HepG2 (cell line): Measurements from ENCODE around the gene AGER. TPM values are rescaled to one million over a fixed set of nuclear protein-coding genes. Genes with fewer than 3 reads are reported as not detected.

Experiments used
- JUNB ChIP-seq: sonication (generic); formaldehyde crosslinking; IDR thresholded peaks from 2 replicates; pipeline ENCODE4 v1.8.0; 2022; ENCODE audit warnings: missing genetic modification reagents, mild to moderate bottlenecking, borderline replicate concordance
- RFX3 ChIP-seq: IDR thresholded peaks from 2 replicates; pipeline ENCODE4 v1.6.1; 2016; ENCODE audit warnings: missing biosample characterization, missing genetic modification reagents
- SNAI1 ChIP-seq: sonication (generic); formaldehyde crosslinking; IDR thresholded peaks from 2 replicates; pipeline ENCODE4 v1.5.0; 2020; ENCODE audit warnings: mild to moderate bottlenecking, missing genetic modification reagents, borderline replicate concordance
- ZNF274 ChIP-seq: sonication (generic); formaldehyde crosslinking; IDR thresholded peaks from 2 replicates; pipeline ENCODE4 v1.5.1; 2020; ENCODE audit warnings: mild to moderate bottlenecking, missing genetic modification reagents
- ZNF343 ChIP-seq: sonication (generic); formaldehyde crosslinking; IDR thresholded peaks from 2 replicates; pipeline ENCODE4 v1.4.0; 2020; ENCODE audit warnings: mild to moderate bottlenecking, missing genetic modification reagents
- ZNF382 ChIP-seq: sonication (generic); formaldehyde crosslinking; IDR thresholded peaks from 2 replicates; pipeline ENCODE4 v1.5.0; 2020; ENCODE audit warnings: missing genetic modification reagents, mild to moderate bottlenecking, borderline replicate concordance
- ZNF543 ChIP-seq: sonication (generic); formaldehyde crosslinking; IDR thresholded peaks from 2 replicates; pipeline ENCODE4 v1.4.0; 2020; ENCODE audit warnings: mild to moderate bottlenecking, missing genetic modification reagents
- ZNF7 ChIP-seq: IDR thresholded peaks from 2 replicates; pipeline ENCODE4 v1.6.1; 2016; ENCODE audit warnings: missing biosample characterization, missing genetic modification reagents
- polyA plus RNA-seq, 8 experiments: library from polyadenylated mRNA; depleted of rRNA in 3 of 8; stranded (reverse) in 7 of 8; unstranded in 1 of 8; fragments of >200 nt; fragmentation: Illumina TruSeq in 4 of 8; extraction: Trizol in 4 of 8; gene quantifications; 2 replicates each; pipeline versions ENCODE4 v1.2.1 to v1.2.3, GENCODE V29; 2011 to 2016; ENCODE audit warnings: low read depth in 4 of 8, missing spikeins in 1 of 8, mixed read lengths in 1 of 8; ENCODE audit not compliant: insufficient read depth in 1 of 8
- total RNA-seq, 5 experiments: library from RNA; depleted of rRNA; stranded (reverse); fragments of >200 nt; fragmentation: Illumina TruSeq; extraction: Trizol; gene quantifications; 2 replicates each; pipeline ENCODE4 v1.2.3, GENCODE V29; 2016; ENCODE audit warnings: low read depth in 1 of 5
- TF ChIP-seq, protein P1 (sequence below): sonication (generic); formaldehyde crosslinking; IDR thresholded peaks from 2 replicates; pipeline ENCODE4 v1.4.0; 2020; ENCODE audit warnings: mild to moderate bottlenecking, missing genetic modification reagents
- TF ChIP-seq, protein P2 (sequence below): sonication (generic); formaldehyde crosslinking; conservative IDR thresholded peaks from 2 replicates; pipeline ENCODE4 v1.4.0; 2020; ENCODE audit warnings: missing genetic modification reagents
- TF ChIP-seq, protein P3 (sequence below): sonication (generic); formaldehyde crosslinking; IDR thresholded peaks from 2 replicates; pipeline ENCODE4 v1.5.0; 2020; ENCODE audit warnings: missing genetic modification reagents, mild to moderate bottlenecking, borderline replicate concordance
- TF ChIP-seq, protein P4 (sequence below): sonication (generic); formaldehyde crosslinking; IDR thresholded peaks from 2 replicates; pipeline ENCODE4 v1.8.0; 2023; ENCODE audit warnings: mild to moderate bottlenecking, missing genetic modification reagents
- TF ChIP-seq, protein P5 (sequence below): sonication (generic); formaldehyde crosslinking; IDR thresholded peaks from 2 replicates; pipeline ENCODE4 v1.4.0; 2020; ENCODE audit warnings: missing genetic modification reagents, borderline replicate concordance

The AGER gene
- total and polyA plus RNA-seq, 2 of the 13 experiments (the other 11 are each of a cell fraction or from before 2014, with no cell fraction given): 1.9 to 5.1 TPM

DNA sequence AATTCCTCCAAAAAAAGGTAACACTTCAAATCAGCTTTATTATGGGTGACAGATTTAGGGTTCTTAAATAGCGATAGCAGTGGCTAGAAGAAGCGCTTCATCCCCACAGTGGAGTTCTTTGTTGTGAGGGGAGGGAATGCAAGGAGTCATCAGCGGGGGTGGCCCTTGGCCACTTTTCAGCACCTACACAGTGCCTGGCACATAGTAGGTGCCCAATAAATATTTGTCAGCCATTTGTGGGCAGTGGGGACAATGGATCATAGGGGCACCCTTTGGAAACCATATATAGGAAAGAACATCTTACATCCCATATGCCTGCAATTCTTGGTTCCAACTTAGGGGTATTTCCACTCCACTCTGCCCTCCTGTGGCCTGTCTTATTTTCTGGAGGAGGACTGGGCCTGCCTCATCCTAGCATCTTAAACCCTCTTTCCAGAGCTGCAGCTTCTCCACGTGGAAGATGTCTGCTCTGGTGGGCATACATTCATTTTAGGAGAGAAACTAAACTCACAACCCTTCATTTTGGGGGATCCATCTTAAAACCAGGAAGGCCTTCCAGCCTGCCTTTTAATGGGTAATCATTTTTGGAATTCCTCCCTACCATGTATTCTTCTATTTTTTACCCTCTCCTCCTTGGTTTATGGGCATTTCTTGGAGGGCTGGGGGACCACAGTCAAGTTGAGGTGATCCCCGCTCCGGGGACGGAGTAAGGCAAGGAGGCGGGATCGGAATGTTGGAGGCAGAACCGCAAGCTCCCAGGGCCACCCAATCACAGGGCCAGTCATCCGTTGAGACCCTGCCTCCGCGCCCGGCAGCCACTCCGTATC lies 11.0 kb upstream of the AGER start (continued):
- TF ChIP-seq, protein P1, sequence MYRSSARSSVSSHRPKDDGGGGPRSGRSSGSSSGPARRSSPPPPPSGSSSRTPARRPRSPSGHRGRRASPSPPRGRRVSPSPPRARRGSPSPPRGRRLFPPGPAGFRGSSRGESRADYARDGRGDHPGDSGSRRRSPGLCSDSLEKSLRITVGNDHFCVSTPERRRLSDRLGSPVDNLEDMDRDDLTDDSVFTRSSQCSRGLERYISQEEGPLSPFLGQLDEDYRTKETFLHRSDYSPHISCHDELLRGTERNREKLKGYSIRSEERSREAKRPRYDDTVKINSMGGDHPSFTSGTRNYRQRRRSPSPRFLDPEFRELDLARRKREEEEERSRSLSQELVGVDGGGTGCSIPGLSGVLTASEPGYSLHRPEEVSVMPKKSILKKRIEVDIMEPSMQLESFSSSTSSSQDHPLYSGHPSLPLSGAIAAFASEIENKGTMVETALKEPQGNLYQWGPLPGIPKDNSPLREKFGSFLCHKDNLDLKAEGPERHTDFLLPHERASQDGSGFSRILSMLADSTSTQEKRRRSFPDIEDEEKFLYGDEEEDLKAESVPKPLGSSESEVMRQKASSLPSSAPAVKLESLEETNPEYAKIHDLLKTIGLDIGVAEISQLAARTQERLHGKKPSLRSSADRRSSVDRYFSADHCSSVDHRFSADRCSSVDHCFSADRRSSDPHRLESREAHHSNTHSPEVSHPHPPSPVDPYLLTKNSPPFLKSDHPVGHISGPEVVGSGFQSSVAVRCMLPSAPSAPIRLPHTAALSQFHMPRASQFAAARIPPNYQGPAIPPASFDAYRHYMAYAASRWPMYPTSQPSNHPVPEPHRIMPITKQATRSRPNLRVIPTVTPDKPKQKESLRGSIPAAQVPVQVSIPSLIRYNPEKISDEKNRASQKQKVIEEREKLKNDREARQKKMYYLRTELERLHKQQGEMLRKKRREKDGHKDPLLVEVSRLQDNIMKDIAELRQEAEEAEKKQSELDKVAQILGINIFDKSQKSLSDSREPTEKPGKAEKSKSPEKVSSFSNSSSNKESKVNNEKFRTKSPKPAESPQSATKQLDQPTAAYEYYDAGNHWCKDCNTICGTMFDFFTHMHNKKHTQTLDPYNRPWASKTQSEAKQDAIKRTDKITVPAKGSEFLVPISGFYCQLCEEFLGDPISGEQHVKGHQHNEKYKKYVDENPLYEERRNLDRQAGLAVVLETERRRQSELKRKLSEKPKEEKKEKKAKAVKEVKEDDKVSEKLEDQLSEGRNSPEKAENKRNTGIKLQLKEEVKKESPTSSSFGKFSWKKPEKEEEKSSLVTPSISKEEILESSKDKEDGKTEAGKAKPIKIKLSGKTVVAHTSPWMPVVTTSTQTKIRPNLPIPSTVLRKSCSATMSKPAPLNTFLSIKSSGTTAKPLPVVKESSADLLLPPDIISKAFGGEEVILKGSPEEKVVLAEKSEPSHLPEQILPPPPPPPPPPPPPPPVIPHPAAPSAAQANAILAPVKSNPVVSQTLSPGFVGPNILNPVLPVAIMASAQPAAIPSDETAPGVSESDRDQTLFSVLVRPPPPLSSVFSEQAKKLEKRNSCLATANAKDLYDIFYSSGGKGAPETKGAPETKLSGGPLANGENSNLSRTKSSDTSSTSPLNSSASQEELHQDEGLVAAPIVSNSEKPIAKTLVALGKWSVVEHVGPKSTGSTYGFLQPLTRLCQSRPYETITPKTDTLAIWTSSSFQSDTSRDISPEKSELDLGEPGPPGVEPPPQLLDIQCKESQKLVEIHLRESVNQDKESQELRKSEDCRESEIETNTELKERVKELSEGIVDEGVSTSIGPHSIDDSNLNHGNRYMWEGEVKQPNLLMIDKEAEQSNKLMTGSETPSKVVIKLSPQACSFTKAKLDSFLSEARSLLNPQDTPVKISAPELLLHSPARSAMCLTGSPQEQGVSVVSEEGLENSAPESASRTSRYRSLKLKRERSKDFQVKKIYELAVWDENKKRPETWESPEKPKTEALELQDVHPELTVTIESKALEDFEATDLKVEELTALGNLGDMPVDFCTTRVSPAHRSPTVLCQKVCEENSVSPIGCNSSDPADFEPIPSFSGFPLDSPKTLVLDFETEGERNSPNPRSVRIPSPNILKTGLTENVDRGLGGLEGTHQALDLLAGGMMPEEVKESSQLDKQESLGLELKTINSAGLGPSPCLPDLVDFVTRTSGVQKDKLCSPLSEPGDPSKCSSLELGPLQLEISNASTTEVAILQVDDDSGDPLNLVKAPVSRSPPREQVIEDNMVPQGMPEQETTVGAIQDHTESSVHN (CRISPR knock-in tag): no peak
- TF ChIP-seq, protein P2, sequence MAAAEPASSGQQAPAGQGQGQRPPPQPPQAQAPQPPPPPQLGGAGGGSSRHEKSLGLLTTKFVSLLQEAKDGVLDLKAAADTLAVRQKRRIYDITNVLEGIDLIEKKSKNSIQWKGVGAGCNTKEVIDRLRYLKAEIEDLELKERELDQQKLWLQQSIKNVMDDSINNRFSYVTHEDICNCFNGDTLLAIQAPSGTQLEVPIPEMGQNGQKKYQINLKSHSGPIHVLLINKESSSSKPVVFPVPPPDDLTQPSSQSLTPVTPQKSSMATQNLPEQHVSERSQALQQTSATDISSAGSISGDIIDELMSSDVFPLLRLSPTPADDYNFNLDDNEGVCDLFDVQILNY (CRISPR knock-in tag): no peak
- TF ChIP-seq, protein P3, sequence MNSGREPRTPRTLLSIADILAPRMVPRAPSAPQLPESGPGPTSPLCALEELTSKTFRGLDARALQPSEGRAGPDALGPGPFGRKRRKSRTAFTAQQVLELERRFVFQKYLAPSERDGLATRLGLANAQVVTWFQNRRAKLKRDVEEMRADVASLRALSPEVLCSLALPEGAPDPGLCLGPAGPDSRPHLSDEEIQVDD (CRISPR knock-in tag): no peak
- no peak for TF ChIP-seq ZNF382 (CRISPR knock-in tag)
- no peak for TF ChIP-seq JUNB
- TF ChIP-seq, protein P4, sequence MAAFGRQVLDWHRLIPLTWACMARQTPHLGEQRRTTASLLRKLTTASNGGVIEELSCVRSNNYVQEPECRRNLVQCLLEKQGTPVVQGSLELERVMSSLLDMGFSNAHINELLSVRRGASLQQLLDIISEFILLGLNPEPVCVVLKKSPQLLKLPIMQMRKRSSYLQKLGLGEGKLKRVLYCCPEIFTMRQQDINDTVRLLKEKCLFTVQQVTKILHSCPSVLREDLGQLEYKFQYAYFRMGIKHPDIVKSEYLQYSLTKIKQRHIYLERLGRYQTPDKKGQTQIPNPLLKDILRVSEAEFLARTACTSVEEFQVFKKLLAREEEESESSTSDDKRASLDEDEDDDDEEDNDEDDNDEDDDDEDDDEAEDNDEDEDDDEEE: no peak
- TF ChIP-seq ZNF7: no peak
- TF ChIP-seq, protein P5, sequence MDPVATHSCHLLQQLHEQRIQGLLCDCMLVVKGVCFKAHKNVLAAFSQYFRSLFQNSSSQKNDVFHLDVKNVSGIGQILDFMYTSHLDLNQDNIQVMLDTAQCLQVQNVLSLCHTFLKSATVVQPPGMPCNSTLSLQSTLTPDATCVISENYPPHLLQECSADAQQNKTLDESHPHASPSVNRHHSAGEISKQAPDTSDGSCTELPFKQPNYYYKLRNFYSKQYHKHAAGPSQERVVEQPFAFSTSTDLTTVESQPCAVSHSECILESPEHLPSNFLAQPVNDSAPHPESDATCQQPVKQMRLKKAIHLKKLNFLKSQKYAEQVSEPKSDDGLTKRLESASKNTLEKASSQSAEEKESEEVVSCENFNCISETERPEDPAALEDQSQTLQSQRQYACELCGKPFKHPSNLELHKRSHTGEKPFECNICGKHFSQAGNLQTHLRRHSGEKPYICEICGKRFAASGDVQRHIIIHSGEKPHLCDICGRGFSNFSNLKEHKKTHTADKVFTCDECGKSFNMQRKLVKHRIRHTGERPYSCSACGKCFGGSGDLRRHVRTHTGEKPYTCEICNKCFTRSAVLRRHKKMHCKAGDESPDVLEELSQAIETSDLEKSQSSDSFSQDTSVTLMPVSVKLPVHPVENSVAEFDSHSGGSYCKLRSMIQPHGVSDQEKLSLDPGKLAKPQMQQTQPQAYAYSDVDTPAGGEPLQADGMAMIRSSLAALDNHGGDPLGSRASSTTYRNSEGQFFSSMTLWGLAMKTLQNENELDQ (CRISPR knock-in tag): no peak
- no peak for TF ChIP-seq ZNF543 (CRISPR knock-in tag)
- no peak for TF ChIP-seq ZNF274
- no peak; the same call in 1 of the 2 replicates for TF ChIP-seq SNAI1 (CRISPR knock-in tag)
- no peak for TF ChIP-seq ZNF343 (CRISPR knock-in tag)
- TF ChIP-seq RFX3 (CRISPR knock-in tag): no peak
